ENCODE data around the gene SEC14L5. TPM values are rescaled to one million over a fixed set of nuclear protein-coding genes. Genes with fewer than 3 reads are reported as not detected.
"Not testable (repeated sequence)": the region's sequence is repeated elsewhere in the genome, so short reads cannot be mapped to it uniquely, and the experiment has no call there.

The SEC14L5 gene
- total RNA-seq, 1 donor from 2014 or later = under 0.01 TPM

DNA sequence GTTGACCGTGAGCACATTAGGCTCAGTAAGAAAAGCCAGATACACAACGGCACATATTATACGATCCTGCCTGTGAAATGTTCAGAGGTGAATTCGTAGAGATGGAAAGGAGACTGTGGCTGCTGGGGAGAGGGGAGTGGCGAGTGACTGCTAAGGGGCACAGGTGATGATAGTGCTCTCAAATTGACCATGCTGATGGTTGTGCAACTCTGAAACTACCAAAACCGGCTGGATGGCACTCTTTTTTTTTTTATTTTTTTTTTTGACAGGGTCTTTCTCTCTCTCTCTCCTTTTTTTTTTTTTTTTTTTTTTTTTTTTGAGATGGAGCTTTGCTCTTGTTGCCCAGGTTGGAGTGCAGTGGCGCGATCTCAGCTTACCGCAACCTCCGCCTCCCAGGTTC is 8.1 kb upstream of the SEC14L5 start:
- no peak for DNase-seq (ENCODE audit: low read depth in 2 of 2)

DNA sequence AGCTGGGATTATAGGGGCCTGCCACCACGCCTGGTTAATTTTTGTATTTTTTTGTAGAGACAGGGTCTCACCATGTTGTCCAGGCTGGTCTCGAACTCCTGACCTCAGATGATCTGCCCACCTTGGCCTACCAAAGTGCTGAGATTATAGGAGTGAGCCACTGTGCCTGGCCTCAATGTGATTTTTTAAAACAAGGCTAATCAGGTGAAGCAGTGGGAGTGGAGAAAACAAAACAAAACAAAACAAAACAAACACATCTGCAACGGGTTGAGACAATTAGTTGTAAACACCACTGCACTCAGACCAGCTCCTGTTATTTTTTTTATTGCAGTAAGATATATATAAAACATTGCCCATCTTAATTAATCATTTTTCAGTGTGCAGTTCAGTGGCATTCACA is 6.5 kb upstream of the SEC14L5 start:
- DNase-seq (ENCODE audit: low read depth in 2 of 2) = not testable (repeated sequence)

DNA sequence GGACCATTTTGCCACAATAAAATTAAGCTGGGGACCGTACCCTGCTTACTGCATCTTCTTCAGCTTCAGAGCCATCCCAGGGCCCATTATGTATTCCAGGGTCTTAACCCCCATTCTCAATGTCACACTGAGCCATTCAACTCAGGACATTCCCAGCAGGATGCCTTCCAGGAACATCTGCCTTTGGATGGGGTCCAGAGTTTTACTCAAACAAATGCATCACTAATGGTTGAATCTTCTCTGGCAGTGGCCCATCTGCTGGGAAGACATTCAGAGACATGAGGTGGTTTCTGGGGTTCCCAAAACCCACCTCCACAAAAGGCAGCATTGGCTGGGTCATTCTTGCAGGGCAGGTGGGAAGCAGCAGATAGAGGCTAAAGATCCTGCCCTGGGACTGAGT is 3.4 kb upstream of the SEC14L5 start:
- DNase-seq (ENCODE audit: low read depth in 2 of 2) = no peak

DNA sequence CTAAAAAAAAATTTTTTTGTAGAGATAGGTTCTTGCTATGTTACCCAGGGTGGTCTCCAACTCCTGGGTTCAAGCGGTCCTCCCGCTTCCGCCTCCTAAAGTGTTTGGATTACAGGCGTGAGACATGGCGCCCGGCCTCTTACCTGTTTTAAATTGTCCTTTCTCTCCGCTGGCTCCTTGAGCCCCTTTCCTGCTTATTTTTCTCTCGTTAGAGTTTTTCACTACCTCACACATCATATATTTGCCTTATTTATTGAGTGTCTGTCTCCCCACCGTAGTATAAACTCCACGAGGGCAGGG is 760 bp upstream of the SEC14L5 start:
- no peak for DNase-seq (ENCODE audit: low read depth in 2 of 2)

GRCh38 chr16:4958510-4959438 is 644 bp downstream of the SEC14L5 start:
- DNase-seq (ENCODE audit: low read depth in 2 of 2) = no peak

DNA sequence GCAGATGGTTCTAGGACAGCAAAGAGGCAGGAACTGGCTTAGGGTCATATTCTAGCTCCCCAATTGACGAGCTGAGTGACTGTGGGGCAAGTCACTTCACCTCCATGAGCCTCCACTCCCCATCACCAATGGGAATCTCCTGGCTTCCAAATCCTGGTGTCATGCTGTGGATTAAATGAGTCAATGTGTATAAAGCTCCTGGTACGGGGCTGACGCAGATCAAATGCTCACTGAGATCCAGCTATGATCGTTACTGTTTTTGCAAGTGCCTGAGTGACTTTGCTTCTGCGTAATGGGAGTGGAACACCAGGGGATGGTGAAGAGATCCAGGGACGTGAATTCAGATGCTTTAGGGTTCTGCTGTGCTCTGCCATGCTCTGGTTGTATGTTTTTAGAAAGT is 2.4 kb downstream of the SEC14L5 start:
- no peak for DNase-seq (ENCODE audit: low read depth in 2 of 2)

GRCh38 chr16:4962716-4963115 is 4.6 kb downstream of the SEC14L5 start:
- no peak for DNase-seq (ENCODE audit: low read depth in 2 of 2)

- not testable (repeated sequence) for DNase-seq (ENCODE audit: low read depth in 2 of 2)
Observed at GRCh38 chr16:4963527-4963926, 5.4 kb downstream of the SEC14L5 start.

- no peak for DNase-seq (ENCODE audit: low read depth in 2 of 2)
Observed at GRCh38 chr16:4966736-4967453, 8.8 kb downstream of the SEC14L5 start.

GRCh38 chr16:4968278-4968677 is 10.1 kb downstream of the SEC14L5 start:
- not testable (repeated sequence) for DNase-seq (ENCODE audit: low read depth in 2 of 2)

- DNase-seq (ENCODE audit: low read depth in 2 of 2) = no peak
Observed at GRCh38 chr16:4968879-4969483, 10.9 kb downstream of the SEC14L5 start.

DNA sequence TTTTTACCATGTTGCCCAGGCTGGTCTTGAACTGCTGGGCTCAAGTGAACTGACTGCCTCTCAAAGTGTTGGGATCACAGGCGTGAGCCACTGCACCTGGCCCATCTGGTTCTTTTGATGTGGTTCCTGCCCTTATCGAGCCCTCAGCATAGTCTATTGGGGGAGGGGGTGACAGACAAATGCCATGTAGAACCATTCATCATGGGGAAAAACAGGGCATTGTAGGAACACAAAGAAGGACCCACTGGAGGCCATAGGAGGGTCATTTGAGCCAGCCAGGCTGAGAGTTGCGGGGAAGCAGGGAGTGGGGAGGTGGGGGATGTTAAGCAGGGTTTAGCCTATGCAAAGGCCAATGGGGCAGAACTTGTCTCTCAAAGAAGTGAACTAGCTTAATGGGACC is 11.9 kb downstream of the SEC14L5 start:
- DNase-seq (ENCODE audit: low read depth in 2 of 2) = no peak

DNA sequence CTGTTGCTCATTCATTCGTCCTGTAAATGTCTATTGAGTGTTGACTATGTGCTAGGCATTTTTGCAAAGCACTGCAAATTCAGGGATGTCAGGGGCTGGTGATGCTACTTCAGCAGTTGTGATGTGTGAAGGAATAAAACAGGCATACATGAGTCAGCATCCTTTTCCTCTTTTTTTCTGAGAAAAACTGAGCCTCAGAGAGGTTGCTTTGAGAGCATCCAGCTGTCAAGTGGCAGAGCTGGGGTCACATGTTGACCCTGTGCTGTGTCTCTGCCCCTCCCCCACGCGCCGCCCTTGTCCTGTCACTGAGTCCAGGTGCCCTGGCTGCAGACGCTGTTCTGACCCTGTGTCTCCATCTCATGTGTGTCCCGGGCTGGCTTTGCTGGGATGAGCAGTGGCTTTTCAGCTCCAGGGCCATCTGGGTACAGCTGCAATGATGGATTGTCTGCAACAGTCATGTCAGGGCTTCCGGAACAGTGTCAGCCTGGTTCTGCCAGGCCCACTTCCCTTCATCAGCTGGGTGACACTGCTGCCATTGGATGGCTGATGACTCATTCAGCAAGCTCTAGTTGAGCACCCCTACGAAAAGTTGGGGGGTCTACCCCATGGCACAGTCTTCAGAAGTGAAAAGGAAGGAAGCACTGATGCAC is 14.9 kb downstream of the SEC14L5 start:
- peak in 1 of 2 donors; percentile 25 for DNase-seq (ENCODE audit: low read depth in 2 of 2)

- DNase-seq (ENCODE audit: low read depth in 2 of 2) = no peak
Observed at GRCh38 chr16:4976079-4976478, 17.9 kb downstream of the SEC14L5 start.

DNA sequence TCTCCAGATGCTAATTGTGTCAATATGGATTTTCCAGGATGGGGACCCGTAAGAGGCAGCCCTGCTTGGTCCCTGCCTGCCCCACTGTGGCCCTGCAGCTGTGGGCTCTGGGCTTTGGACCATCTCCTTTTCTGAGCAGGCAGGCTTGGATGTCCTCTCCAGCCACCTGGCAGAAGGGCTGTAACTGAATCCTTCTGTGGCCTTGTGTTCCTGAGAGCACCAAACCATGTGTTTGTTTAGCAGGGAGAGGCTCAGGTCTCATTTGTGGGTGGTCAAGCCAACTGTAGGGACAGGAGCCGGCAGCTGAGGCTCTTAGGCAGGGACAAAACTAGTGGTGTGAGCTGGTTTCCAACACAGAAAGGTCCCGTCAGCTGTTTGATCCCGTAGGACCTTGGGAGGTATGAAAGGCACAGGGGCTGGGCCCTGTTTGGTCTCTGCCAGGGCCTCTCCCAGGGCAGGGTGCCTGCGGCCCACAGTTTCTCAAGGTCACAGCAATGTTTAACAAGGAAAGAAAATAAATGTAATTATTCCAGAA is 18.5 kb downstream of the SEC14L5 start:
- no peak for DNase-seq (ENCODE audit: low read depth in 2 of 2)

DNA sequence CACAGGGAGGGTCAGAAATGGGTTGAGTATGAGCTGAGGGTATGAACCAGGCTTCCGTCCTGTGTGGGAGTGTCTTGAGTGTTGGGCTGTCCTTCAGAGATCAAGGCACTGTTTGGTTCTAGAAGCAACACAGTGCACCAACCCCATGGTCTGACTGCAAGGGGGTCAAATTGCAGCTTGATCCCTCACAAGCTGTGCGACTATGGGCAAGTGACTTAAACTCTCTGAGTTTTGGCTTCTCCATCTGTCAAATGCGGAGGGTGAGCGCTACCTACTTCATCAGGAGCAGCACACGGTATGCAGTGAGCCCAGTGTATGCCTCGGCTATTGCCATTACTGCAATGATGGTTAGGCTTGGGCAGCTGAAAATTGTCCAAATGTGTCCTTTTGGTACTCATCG is 21.0 kb downstream of the SEC14L5 start:
- no peak for DNase-seq (ENCODE audit: low read depth in 2 of 2)

DNA sequence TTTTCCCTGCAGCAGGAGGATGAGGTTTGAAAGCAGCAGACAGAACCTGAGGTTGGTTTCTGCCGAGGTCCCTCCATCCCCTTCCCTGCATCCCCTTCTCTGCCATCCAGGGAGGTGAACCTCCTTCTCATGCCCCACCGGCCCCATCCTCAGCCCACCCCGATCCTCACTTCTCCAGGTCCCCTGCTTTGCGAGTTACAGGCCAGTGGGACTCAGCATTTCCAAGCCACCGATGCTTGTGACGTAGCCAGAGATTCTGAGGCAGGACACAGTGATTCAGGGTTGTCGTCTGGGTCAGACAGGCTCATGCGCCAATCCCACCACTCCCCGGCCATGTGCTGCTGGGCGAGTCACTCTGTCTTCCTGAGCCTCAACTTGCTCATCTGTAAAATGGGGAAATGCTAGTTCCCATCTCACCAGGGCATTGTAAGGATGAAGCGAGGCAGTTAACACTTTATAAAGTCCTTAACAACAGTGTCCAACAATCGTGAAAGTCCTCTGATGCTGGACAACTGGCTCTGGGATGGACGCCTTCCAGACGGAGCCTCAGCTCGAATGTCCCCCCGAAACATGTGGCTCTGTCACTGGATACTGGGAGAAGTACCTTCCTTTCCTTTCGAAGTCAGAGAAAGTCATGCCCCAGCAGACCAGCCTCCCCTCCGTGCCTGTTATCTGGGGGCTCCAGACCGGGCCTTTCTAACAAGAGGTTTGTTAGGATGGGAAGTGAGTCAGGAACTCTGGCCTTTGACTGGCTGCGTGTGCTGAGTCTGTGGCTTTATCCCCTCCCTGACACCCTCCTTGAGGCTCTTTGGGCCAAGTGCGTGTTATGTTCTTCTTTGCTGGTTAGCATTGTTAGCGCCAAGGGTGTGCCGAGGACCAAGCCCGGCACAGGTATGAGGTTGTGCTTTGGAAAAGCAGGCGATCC is 21.9 kb downstream of the SEC14L5 start:
- no peak for DNase-seq (ENCODE audit: low read depth in 2 of 2)

DNA sequence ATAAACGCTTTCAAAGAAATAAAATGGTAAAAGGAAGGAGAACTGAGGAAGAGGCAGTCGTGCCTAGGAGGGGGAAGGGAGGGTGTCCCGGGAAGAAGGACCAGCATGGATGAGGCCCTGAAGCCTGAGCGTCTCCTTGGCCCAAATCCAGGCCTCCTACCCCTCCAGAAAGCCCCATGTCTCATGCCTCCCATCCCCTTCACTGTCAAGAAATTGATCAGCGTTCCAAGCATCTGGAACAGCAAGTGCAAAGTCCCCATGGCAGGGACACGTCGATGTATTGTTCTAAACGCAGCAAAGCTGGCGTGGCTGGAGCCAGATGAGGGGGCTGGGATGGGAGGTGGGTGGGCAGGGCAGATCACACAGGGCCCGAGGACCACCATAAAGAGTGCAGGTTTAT is 22.6 kb downstream of the SEC14L5 start:
- no peak for DNase-seq (ENCODE audit: low read depth in 2 of 2)

DNA sequence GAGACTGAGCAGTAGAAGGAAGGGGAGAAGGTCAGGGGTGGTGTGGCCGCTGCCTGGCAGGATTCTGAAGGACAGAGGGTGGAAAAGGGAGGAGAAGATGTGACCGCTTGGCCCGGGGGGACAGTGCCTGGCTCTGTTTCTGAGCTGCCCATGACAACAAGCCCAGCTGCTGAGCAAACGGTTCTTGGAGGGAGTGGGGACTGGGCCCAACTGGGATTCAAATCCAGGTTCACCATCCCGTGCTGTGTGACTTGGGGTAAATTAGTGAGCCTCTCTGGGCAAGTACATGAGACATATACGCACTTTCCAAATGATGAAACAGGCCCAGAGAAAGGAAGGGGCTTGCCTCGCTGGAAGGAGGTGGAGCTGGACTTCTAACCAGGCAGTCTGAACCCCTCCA is 23.3 kb downstream of the SEC14L5 start:
- DNase-seq (ENCODE audit: low read depth in 2 of 2) = no peak

DNA sequence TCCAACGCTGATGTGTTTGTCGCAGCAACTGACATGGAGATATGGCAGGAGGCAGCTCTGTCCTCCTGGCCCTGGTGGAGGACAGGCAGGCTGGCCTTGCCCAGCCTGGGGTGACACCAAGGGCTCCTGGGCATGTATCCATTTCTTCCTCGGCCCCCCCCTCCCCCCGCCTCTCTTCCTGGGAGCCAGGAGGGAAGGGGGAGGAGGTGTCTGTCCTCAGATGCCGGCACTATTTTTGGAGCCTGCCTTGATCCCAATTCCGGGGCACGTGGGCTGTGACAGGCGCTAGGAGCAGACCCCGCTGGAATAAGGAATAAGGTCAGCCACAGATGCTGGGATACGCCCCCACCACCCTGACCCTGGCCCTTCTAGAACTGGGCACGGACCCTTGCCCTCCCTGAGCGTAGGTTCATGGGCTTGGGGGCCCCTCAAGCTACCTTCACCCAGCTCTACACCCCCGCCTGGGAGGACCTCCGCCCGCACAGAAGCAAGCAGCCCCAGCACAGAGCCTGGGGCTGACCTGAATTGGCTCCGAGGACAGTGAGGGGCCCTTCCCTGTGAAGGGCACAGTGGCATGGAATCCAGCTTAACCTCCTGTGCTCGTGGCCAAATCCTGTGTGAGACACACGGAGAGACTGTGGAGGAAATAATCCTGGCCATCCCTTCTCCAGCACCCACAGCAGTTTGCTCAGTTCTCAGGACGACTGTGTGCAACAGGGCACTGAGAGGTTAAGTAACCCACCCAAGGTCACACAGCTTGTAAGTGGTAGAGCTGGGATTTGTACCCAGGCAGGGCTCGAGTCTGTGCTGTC is 24.1 kb downstream of the SEC14L5 start:
- no peak for DNase-seq (ENCODE audit: low read depth in 2 of 2)

Measured in lung microvascular endothelial cell (primary cell).